Esophagus squamous epithelium (tissue), 4 donors: Measurements from ENCODE around the gene ASIC2.

Experiments
- CTCF ChIP-seq, 6 experiments: fragments of 450-650 bp in 4 of 6; fragments of 200-600 bp in 2 of 6; sonication (generic) in 2 of 6; IDR thresholded peaks; one replicate each; pipeline ENCODE4 v1.5.1; 2016 to 2019; ENCODE audit warnings: antibody characterized with exemption in 6 of 6, mild to moderate bottlenecking in 4 of 6, moderate library complexity in 4 of 6
- POLR2A ChIP-seq, 4 donors: fragments of 450-650 bp; IDR thresholded peaks; one replicate each; pipeline ENCODE4 v1.6.1; 2017; ENCODE audit warnings: antibody characterized with exemption in 4 of 4, mild to moderate bottlenecking in 4 of 4, moderate library complexity in 3 of 4

- TF ChIP-seq CTCF (IDR thresholded peaks at IDR 0.05) (no peak), POLR2A (IDR thresholded peaks at IDR 0.05) (no peak)
These were observed 265.0 kb downstream of the ASIC2 start for GRCh38 chr17:33028061-33028460.
